NCI-H748 treated with DMSO at 0.1 percent for 48 hours (cell line): ENCODE results near the gene MMAB.

Experiments
- DNase-seq: peaks from one replicate; lab custom pipeline; 2025; lab: John Stamatoyannopoulos, UW

MMAB gene

GRCh38 chr12:109583733-109584132 is 10.4 kb upstream of the MMAB start:
- no peak for DNase-seq

- no peak for DNase-seq
Observed at GRCh38 chr12:109582636-109583035, 9.3 kb upstream of the MMAB start.

- no peak for DNase-seq
Observed at GRCh38 chr12:109581856-109582255, 8.6 kb upstream of the MMAB start.

- no peak for DNase-seq
Observed at GRCh38 chr12:109581334-109581691, 8.0 kb upstream of the MMAB start.

GRCh38 chr12:109580684-109581333 is 7.5 kb upstream of the MMAB start:
- no peak for DNase-seq

GRCh38 chr12:109580272-109580671 is 7.0 kb upstream of the MMAB start:
- no peak for DNase-seq

GRCh38 chr12:109579639-109580038 is 6.3 kb upstream of the MMAB start:
- DNase-seq: no peak

- DNase-seq: no peak
Observed at GRCh38 chr12:109578330-109578927, 5.1 kb upstream of the MMAB start.

- DNase-seq: no peak
Observed at GRCh38 chr12:109577311-109577710, 4.0 kb upstream of the MMAB start.

GRCh38 chr12:109575683-109576082 is 2.4 kb upstream of the MMAB start:
- no peak for DNase-seq

GRCh38 chr12:109573914-109574244 is 575 bp upstream of the MMAB start:
- DNase-seq: no peak

GRCh38 chr12:109572506-109572845 is 828 bp downstream of the MMAB start:
- no peak for DNase-seq

GRCh38 chr12:109571773-109572505 is 1.4 kb downstream of the MMAB start:
- no peak for DNase-seq

- no peak for DNase-seq
Observed at GRCh38 chr12:109568486-109568885, 4.8 kb downstream of the MMAB start.

- DNase-seq: no peak
Observed at GRCh38 chr12:109567967-109568366, 5.3 kb downstream of the MMAB start.

- no peak for DNase-seq
Observed at GRCh38 chr12:109567296-109567695, 6.0 kb downstream of the MMAB start.

GRCh38 chr12:109566424-109566823 is 6.9 kb downstream of the MMAB start:
- no peak for DNase-seq

- no peak for DNase-seq
Observed at GRCh38 chr12:109563291-109564284, 9.7 kb downstream of the MMAB start.

- no peak for DNase-seq
Observed at GRCh38 chr12:109562871-109563270, 10.4 kb downstream of the MMAB start.

- no peak for DNase-seq
Observed at GRCh38 chr12:109561711-109562030, 11.6 kb downstream of the MMAB start.

GRCh38 chr12:109560867-109561710 is 12.2 kb downstream of the MMAB start:
- DNase-seq: no peak

GRCh38 chr12:109559601-109560000 is 13.7 kb downstream of the MMAB start:
- no peak for DNase-seq
